Skeletal muscle tissue (tissue), 4 donors: ENCODE data around the gene IGSF1. TPM values are rescaled to one million over a fixed set of nuclear protein-coding genes. Genes with fewer than 3 reads are reported as not detected.

Source experiments
- H3K27ac ChIP-seq: one replicate; pipeline ENCODE4 v1.7.0; 2013; ENCODE audit warnings: mild to moderate bottlenecking, low read depth, low read length, inconsistent platforms
- H3K27me3 ChIP-seq, 3 donors: one replicate each; pipeline ENCODE4 v1.7.0; 2013; ENCODE audit warnings: low read length in 3 of 3; ENCODE audit not compliant: control insufficient read depth in 3 of 3, insufficient read depth in 3 of 3
- H3K36me3 ChIP-seq, 3 donors: one replicate each; pipeline ENCODE4 v1.7.0; 2013; ENCODE audit warnings: low read length in 3 of 3; ENCODE audit not compliant: control insufficient read depth in 3 of 3, insufficient read depth in 3 of 3
- H3K4me1 ChIP-seq, 3 donors: one replicate each; pipeline ENCODE4 v1.7.0; 2013; ENCODE audit warnings: low read length in 3 of 3, mild to moderate bottlenecking in 3 of 3; ENCODE audit not compliant: control insufficient read depth in 3 of 3, insufficient read depth in 3 of 3
- H3K4me3 ChIP-seq, 3 donors: one replicate each; pipeline ENCODE4 v1.7.0; 2013; ENCODE audit warnings: low read length in 3 of 3
- H3K9ac ChIP-seq, 3 donors: one replicate each; pipeline ENCODE4 v1.7.0; 2013; ENCODE audit warnings: low read length in 3 of 3, mild to moderate bottlenecking in 3 of 3, moderate library complexity in 2 of 3, low read depth in 1 of 3
- H3K9me3 ChIP-seq, 3 donors: one replicate each; pipeline ENCODE4 v1.7.0; 2013; ENCODE audit warnings: low read length in 3 of 3; ENCODE audit not compliant: control insufficient read depth in 3 of 3
- total RNA-seq: library from RNA; depleted of rRNA; stranded (reverse); fragments of >200 nt; gene quantifications from one replicate; pipeline ENCODE4 v1.2.3, GENCODE V29; 2014
- donor health status: Osteomylitis.

The IGSF1 gene
- 59.5 TPM for total RNA-seq

GRCh38 chrX:131288738-131289511, at the start of gene IGSF1:
Gene IGSF1, minus strand, starts transcription at chrX:131289306. Its CDS starts 2,632 bp downstream, at chrX:131286674.
- H3K9ac ChIP-seq = no peak within 1 kb of the TSS
- H3K4me3 ChIP-seq = peak within 1 kb of the TSS in 1 of 3 donors; percentile 30
- no peaks in the 10 kb centered on the region for H3K36me3 ChIP-seq
- H3K27me3 ChIP-seq = peaks cover 0 to 9% (median 0%) of the 10 kb centered on the region in 3 donors
- no peaks in the 10 kb centered on the region for H3K9me3 ChIP-seq
- no peak within 1 kb of the TSS for H3K27ac ChIP-seq
- no peaks in the 10 kb centered on the region for H3K4me1 ChIP-seq

- no peaks in the 10 kb centered on the region for H3K27me3 ChIP-seq
- no peak overlapping the region for H3K27ac ChIP-seq
- no peak overlapping the region for H3K9ac ChIP-seq
- H3K36me3 ChIP-seq = no peaks in the 10 kb centered on the region
- no peaks in the 10 kb centered on the region for H3K4me1 ChIP-seq
- no peak overlapping the region for H3K4me3 ChIP-seq
- H3K9me3 ChIP-seq = no peaks in the 10 kb centered on the region
Observed at GRCh38 chrX:131332331-131332730, 43.2 kb upstream of the IGSF1 start.

GRCh38 chrX:131331152-131331551, 42.0 kb upstream of the IGSF1 start:
- H3K9me3 ChIP-seq = no peaks in the 10 kb centered on the region

GRCh38 chrX:131330735-131331134, 41.6 kb upstream of the IGSF1 start:
- no peaks in the 10 kb centered on the region for H3K27me3 ChIP-seq
- no peaks in the 10 kb centered on the region for H3K4me1 ChIP-seq
- no peak overlapping the region for H3K27ac ChIP-seq
- no peaks in the 10 kb centered on the region for H3K9me3 ChIP-seq
- H3K36me3 ChIP-seq = no peaks in the 10 kb centered on the region
- no peak overlapping the region for H3K9ac ChIP-seq
- no peak overlapping the region for H3K4me3 ChIP-seq

More at GRCh38 chrX:131331152-131331551, 42.0 kb upstream of the IGSF1 start:
- H3K27ac ChIP-seq = no peak overlapping the region
- H3K4me3 ChIP-seq = no peak overlapping the region
- H3K9ac ChIP-seq = no peak overlapping the region
- H3K4me1 ChIP-seq = no peaks in the 10 kb centered on the region
- no peaks in the 10 kb centered on the region for H3K27me3 ChIP-seq
- no peaks in the 10 kb centered on the region for H3K36me3 ChIP-seq

GRCh38 chrX:131322651-131323050, 33.5 kb upstream of the IGSF1 start:
- Histone ChIP-seq H3K36me3 (no peaks in the 10 kb centered on the region), H3K27me3 (peaks cover 0 to 3% (median 0%) of the 10 kb centered on the region in 3 donors), H3K9ac (no peak overlapping the region)

GRCh38 chrX:131317326-131317725, 28.2 kb upstream of the IGSF1 start:
- H3K9ac ChIP-seq = no peak overlapping the region
- H3K27me3 ChIP-seq = no peaks in the 10 kb centered on the region
- H3K36me3 ChIP-seq = no peaks in the 10 kb centered on the region
- H3K9me3 ChIP-seq = no peaks in the 10 kb centered on the region
- no peak overlapping the region for H3K27ac ChIP-seq
- H3K4me3 ChIP-seq = no peak overlapping the region
- H3K4me1 ChIP-seq = no peaks in the 10 kb centered on the region

More at GRCh38 chrX:131322651-131323050, 33.5 kb upstream of the IGSF1 start:
- no peaks in the 10 kb centered on the region for H3K9me3 ChIP-seq
- no peaks in the 10 kb centered on the region for H3K4me1 ChIP-seq
- no peak overlapping the region for H3K27ac ChIP-seq
- no peak overlapping the region for H3K4me3 ChIP-seq

- H3K4me1 ChIP-seq = no peaks in the 10 kb centered on the region
- H3K27ac ChIP-seq = no peak overlapping the region
Observed at GRCh38 chrX:131316260-131316659, 27.2 kb upstream of the IGSF1 start.

GRCh38 chrX:131308980-131309379, 19.9 kb upstream of the IGSF1 start:
- Histone ChIP-seq H3K4me3 (no peak overlapping the region), H3K9me3 (no peaks in the 10 kb centered on the region)

More at GRCh38 chrX:131316260-131316659, 27.2 kb upstream of the IGSF1 start:
- Histone ChIP-seq H3K9ac (no peak overlapping the region), H3K36me3 (no peaks in the 10 kb centered on the region), H3K4me3 (no peak overlapping the region), H3K9me3 (no peaks in the 10 kb centered on the region), H3K27me3 (no peaks in the 10 kb centered on the region)

GRCh38 chrX:131306601-131307000, 17.5 kb upstream of the IGSF1 start:
- no peaks in the 10 kb centered on the region for H3K27me3 ChIP-seq
- H3K36me3 ChIP-seq = no peaks in the 10 kb centered on the region

More at GRCh38 chrX:131308980-131309379, 19.9 kb upstream of the IGSF1 start:
- H3K36me3 ChIP-seq = no peaks in the 10 kb centered on the region
- no peaks in the 10 kb centered on the region for H3K27me3 ChIP-seq
- H3K9ac ChIP-seq = no peak overlapping the region
- H3K4me1 ChIP-seq = no peaks in the 10 kb centered on the region
- H3K27ac ChIP-seq = no peak overlapping the region

GRCh38 chrX:131305926-131306325, 16.8 kb upstream of the IGSF1 start:
- Histone ChIP-seq H3K9me3 (no peaks in the 10 kb centered on the region), H3K4me3 (no peak overlapping the region)

More at GRCh38 chrX:131306601-131307000, 17.5 kb upstream of the IGSF1 start:
- Histone ChIP-seq H3K4me3 (no peak overlapping the region), H3K4me1 (no peaks in the 10 kb centered on the region), H3K9me3 (no peaks in the 10 kb centered on the region), H3K27ac (no peak overlapping the region), H3K9ac (no peak overlapping the region)

More at GRCh38 chrX:131305926-131306325, 16.8 kb upstream of the IGSF1 start:
- H3K27me3 ChIP-seq = no peaks in the 10 kb centered on the region
- no peaks in the 10 kb centered on the region for H3K36me3 ChIP-seq
- H3K27ac ChIP-seq = no peak overlapping the region
- no peak overlapping the region for H3K9ac ChIP-seq
- H3K4me1 ChIP-seq = no peaks in the 10 kb centered on the region
